HG03039 (cell line): ENCODE measurements around the gene CACUL1.
A peak's percentile ranks its signal among the peaks of the same experiment; 100 is the strongest.
"Not testable (repeated sequence)": the region's sequence is repeated elsewhere in the genome, so short reads cannot be mapped to it uniquely, and the experiment has no call there.

Source experiments
- ATAC-seq: cut with Tn5 transposase; IDR thresholded peaks from one replicate; pipeline ENCODE4 v1.9.1; 2021; ENCODE audit warnings: mild to moderate bottlenecking, moderate library complexity; ENCODE audit not compliant: unreplicated experiment

The CACUL1 gene

GRCh38 chr10:118754556-118755423 is at the start of gene CACUL1:
TSS of gene CACUL1 (minus strand) at chr10:118754970. CDS start at chr10:118754762, 208 bp downstream.
- peak; percentile 95 for ATAC-seq

- no peak for ATAC-seq
Observed at GRCh38 chr10:118804262-118804773, 49.5 kb upstream of the CACUL1 start.

- ATAC-seq = no peak
Observed at GRCh38 chr10:118802126-118802793, 47.5 kb upstream of the CACUL1 start.

GRCh38 chr10:118800920-118801319 is 46.1 kb upstream of the CACUL1 start:
- ATAC-seq = no peak

- no peak for ATAC-seq
Observed at GRCh38 chr10:118799777-118800176, 45.0 kb upstream of the CACUL1 start.

GRCh38 chr10:118798231-118798662 is 43.5 kb upstream of the CACUL1 start:
- ATAC-seq = no peak

GRCh38 chr10:118794971-118795370 is 40.2 kb upstream of the CACUL1 start:
- ATAC-seq = not testable (repeated sequence)

- no peak for ATAC-seq
Observed at GRCh38 chr10:118793545-118793944, 38.8 kb upstream of the CACUL1 start.

- no peak for ATAC-seq
Observed at GRCh38 chr10:118792526-118792925, 37.8 kb upstream of the CACUL1 start.

- no peak for ATAC-seq
Observed at GRCh38 chr10:118790058-118790457, 35.3 kb upstream of the CACUL1 start.

- ATAC-seq = no peak
Observed at GRCh38 chr10:118785551-118785950, 30.8 kb upstream of the CACUL1 start.

- no peak for ATAC-seq
Observed at GRCh38 chr10:118783776-118784545, 29.2 kb upstream of the CACUL1 start.

GRCh38 chr10:118782916-118783465 is 28.2 kb upstream of the CACUL1 start:
- ATAC-seq = not testable (repeated sequence)

- ATAC-seq = no peak
Observed at GRCh38 chr10:118781541-118781940, 26.8 kb upstream of the CACUL1 start.

GRCh38 chr10:118778727-118779126 is 24.0 kb upstream of the CACUL1 start:
- no peak for ATAC-seq

- no peak for ATAC-seq
Observed at GRCh38 chr10:118776960-118777359, 22.2 kb upstream of the CACUL1 start.

- no peak for ATAC-seq
Observed at GRCh38 chr10:118776033-118776432, 21.3 kb upstream of the CACUL1 start.

- ATAC-seq = no peak
Observed at GRCh38 chr10:118775478-118775877, 20.7 kb upstream of the CACUL1 start.

- ATAC-seq = no peak
Observed at GRCh38 chr10:118773041-118773440, 18.3 kb upstream of the CACUL1 start.

- no peak for ATAC-seq
Observed at GRCh38 chr10:118771976-118772375, 17.2 kb upstream of the CACUL1 start.
